Liver (tissue), 9 donors: ENCODE measurements around the gene LAMC2. TPM values are rescaled to one million over a fixed set of nuclear protein-coding genes. Genes with fewer than 3 reads are reported as not detected.

Source experiments
- DNase-seq: peaks from one replicate; pipeline ENCODE4 v3.0.0-alpha.2; 2017; ENCODE audit warnings: low spot score
- H3K27ac ChIP-seq, 2 donors: one replicate each; pipeline ENCODE4 v1.7.0; 2013; ENCODE audit warnings: inconsistent platforms in 2 of 2, low read length in 2 of 2, control low read depth in 1 of 2, low read depth in 1 of 2, mild to moderate bottlenecking in 1 of 2
- H3K27me3 ChIP-seq, 4 donors: one replicate each; pipeline versions ENCODE4 v1.6.1 to v1.7.0; 2013; ENCODE audit warnings: low read length in 3 of 4, inconsistent platforms in 1 of 4, mild to moderate bottlenecking in 1 of 4, moderate library complexity in 1 of 4; ENCODE audit not compliant: control insufficient read depth in 4 of 4, insufficient read depth in 4 of 4
- H3K36me3 ChIP-seq, 4 donors: one replicate each; pipeline versions ENCODE4 v1.6.1 to v1.7.0; 2013; ENCODE audit warnings: low read length in 3 of 4, mild to moderate bottlenecking in 3 of 4, low read depth in 1 of 4, moderate library complexity in 1 of 4; ENCODE audit not compliant: control insufficient read depth in 4 of 4, insufficient read depth in 3 of 4
- H3K4me1 ChIP-seq, 4 donors: one replicate each; pipeline versions ENCODE4 v1.6.1 to v1.7.0; 2013; ENCODE audit warnings: low read length in 3 of 4, mild to moderate bottlenecking in 3 of 4, moderate library complexity in 1 of 4; ENCODE audit not compliant: control insufficient read depth in 4 of 4, insufficient read depth in 4 of 4
- H3K4me3 ChIP-seq, 3 donors: one replicate each; pipeline versions ENCODE4 v1.6.1 to v1.7.0; 2013; ENCODE audit warnings: low read length in 3 of 3, control low read depth in 1 of 3, low read depth in 1 of 3, mild to moderate bottlenecking in 1 of 3
- H3K9ac ChIP-seq, 2 donors: one replicate each; pipeline ENCODE4 v1.7.0; 2013; ENCODE audit warnings: low read length in 2 of 2, mild to moderate bottlenecking in 2 of 2, moderate library complexity in 2 of 2, control low read depth in 1 of 2, low read depth in 1 of 2
- H3K9me3 ChIP-seq, 4 donors: one replicate each; pipeline versions ENCODE4 v1.6.1 to v1.7.0; 2013; ENCODE audit warnings: low read length in 3 of 4; ENCODE audit not compliant: control insufficient read depth in 4 of 4
- ATF3 ChIP-seq: IDR thresholded peaks from 2 replicates; pipeline ENCODE4 v1.6.1; 2016; ENCODE audit warnings: antibody characterized with exemption
- EGR1 ChIP-seq, 2 donors: IDR thresholded peaks; 2 replicates each; pipeline ENCODE4 v1.6.1; 2016 to 2018; ENCODE audit warnings: antibody characterized with exemption in 2 of 2, low read depth in 2 of 2
- FOXA1 ChIP-seq: IDR thresholded peaks from 2 replicates; pipeline ENCODE4 v1.6.1; 2016; ENCODE audit warnings: antibody characterized with exemption
- FOXA2 ChIP-seq: IDR thresholded peaks from 2 replicates; pipeline ENCODE4 v1.6.1; 2016; ENCODE audit warnings: antibody characterized with exemption
- HNF4A ChIP-seq, 2 donors: conservative IDR thresholded peaks; 2 replicates each; pipeline ENCODE4 v1.6.1; 2016; ENCODE audit warnings: antibody characterized with exemption in 2 of 2, mild to moderate bottlenecking in 2 of 2
- JUND ChIP-seq, 2 donors: IDR thresholded peaks; 2 replicates each; pipeline ENCODE4 v1.6.1; 2016; ENCODE audit warnings: antibody characterized with exemption in 2 of 2
- RAD21 ChIP-seq, 2 donors: IDR thresholded peaks; 2 replicates each; pipeline ENCODE4 v1.6.1; 2016; ENCODE audit warnings: antibody characterized with exemption in 2 of 2, mild to moderate bottlenecking in 2 of 2
- RXRA ChIP-seq, 2 donors: IDR thresholded peaks; 2 replicates each; pipeline ENCODE4 v1.6.1; 2017 to 2018; ENCODE audit warnings: antibody characterized with exemption in 2 of 2, mild to moderate bottlenecking in 1 of 2
- ZBTB33 ChIP-seq: IDR thresholded peaks from 2 replicates; pipeline ENCODE4 v1.6.1; 2016; ENCODE audit warnings: antibody characterized with exemption
- WGBS: extraction: QIAGEN DNeasy Blood & Tissue Kit; methylation state at CpG from one replicate; pipeline ENCODE4 v1.1.7; 2013; 5-methylcytosine and 5-hydroxymethylcytosine counted together
- polyA plus RNA-seq, 2 donors: library from polyadenylated mRNA; stranded (reverse) in 1 of 2; unstranded in 1 of 2; fragments of 200-250 nt in 1 of 2; fragments of >200 nt in 1 of 2; fragmentation: Nextera tagmentation in 1 of 2; extraction: Ambion mirVana in 1 of 2; gene quantifications; one replicate each; pipeline versions ENCODE4 v1.2.1 to v1.2.3, GENCODE V29; 2013 to 2015
- total RNA-seq, 2 donors: library from RNA; depleted of rRNA; stranded (reverse); fragments of >200 nt; gene quantifications; one replicate each; pipeline ENCODE4 v1.2.3, GENCODE V29; 2014
- donor health status: healthy.
- donor health status: healthy.
- donor health status: healthy.
- donor health status: healthy.
- donor health status: healthy.

The LAMC2 gene
- total and polyA plus RNA-seq, 4 donors: 0.05 to 0.42 (median 0.16) TPM

GRCh38 chr1:183215076-183215720 is 29.1 kb downstream of the LAMC2 start (continued):
- TF ChIP-seq ATF3 (no peak), RXRA (IDR thresholded peaks at IDR 0.05) (no peak), HNF4A (conservative IDR thresholded peaks at IDR 0.05) (no peak), JUND (IDR thresholded peaks at IDR 0.05) (no peak), RAD21 (IDR thresholded peaks at IDR 0.05) (no peak)

GRCh38 chr1:183215936-183216335 is 29.9 kb downstream of the LAMC2 start:
- no peak for DNase-seq
- Histone ChIP-seq H3K36me3 (no peaks in the 10 kb centered on the region), H3K4me3 (no peak overlapping the region), H3K27me3 (no peaks in the 10 kb centered on the region), H3K9ac (no peak overlapping the region), H3K9me3 (no peaks in the 10 kb centered on the region), H3K4me1 (no peaks in the 10 kb centered on the region), H3K27ac (no peak overlapping the region)
- 92% methylated on average over 4 of the region's 4 CpGs for WGBS
- TF ChIP-seq FOXA1 (no peak), FOXA2 (no peak)

GRCh38 chr1:183218027-183218618 is 32.1 kb downstream of the LAMC2 start:
- Histone ChIP-seq H3K27me3 (no peaks in the 10 kb centered on the region), H3K4me3 (no peak overlapping the region), H3K9ac (no peak overlapping the region), H3K4me1 (no peaks in the 10 kb centered on the region), H3K36me3 (no peaks in the 10 kb centered on the region), H3K27ac (no peak overlapping the region), H3K9me3 (no peaks in the 10 kb centered on the region)
- 82% methylated on average over 14 of the region's 14 CpGs for WGBS
- TF ChIP-seq ATF3 (no peak), EGR1 (IDR thresholded peaks at IDR 0.05; ENCODE audit: low read depth in 2 of 2) (no peak)
- DNase-seq: no peak

GRCh38 chr1:183218971-183219615 is 33.0 kb downstream of the LAMC2 start:
- no peaks in the 10 kb centered on the region for H3K9me3 ChIP-seq
- no peaks in the 10 kb centered on the region for H3K36me3 ChIP-seq
- DNase-seq: no peak
- H3K4me3 ChIP-seq: no peak overlapping the region
- 55% methylated on average over 5 of the region's 5 CpGs for WGBS
- no peak overlapping the region for H3K9ac ChIP-seq
- no peaks in the 10 kb centered on the region for H3K4me1 ChIP-seq
- H3K27ac ChIP-seq: no peak overlapping the region
- no peak for TF ChIP-seq ZBTB33
- no peaks in the 10 kb centered on the region for H3K27me3 ChIP-seq
